SK-N-SH treated with all-trans-retinoic acid at 6 μM for 48 hours (cell line): ENCODE results near the gene NOL8.

Experiments
- ARNTL ChIP-seq: fragments of 450-650 bp; formaldehyde crosslinking; IDR thresholded peaks from 2 replicates; pipeline ENCODE4 v1.5.0; 2020; ENCODE audit warnings: low read depth, mild to moderate bottlenecking, moderate library complexity, borderline replicate concordance
- BACH2 ChIP-seq: fragments of 250-450 bp; sonication (Bioruptor Pico); IDR thresholded peaks from 2 replicates; pipeline ENCODE4 v1.9.0; 2021; ENCODE audit warnings: mild to moderate bottlenecking, borderline replicate concordance
- ESRRG ChIP-seq: fragments of 250-450 bp; sonication (Bioruptor Pico); IDR thresholded peaks from 2 replicates; pipeline ENCODE4 v1.6.1; 2021; ENCODE audit warnings: mild to moderate bottlenecking
- PPARA ChIP-seq: fragments of 250-450 bp; sonication (Bioruptor Pico); IDR thresholded peaks from 2 replicates; pipeline ENCODE4 v1.5.0; 2020; ENCODE audit warnings: mild to moderate bottlenecking, borderline replicate concordance
- SNAI2 ChIP-seq: fragments of 250-450 bp; sonication (Bioruptor Pico); IDR thresholded peaks from 2 replicates; pipeline ENCODE4 v1.5.0; 2020; ENCODE audit warnings: mild to moderate bottlenecking, moderate library complexity
- TOX ChIP-seq: fragments of 250-450 bp; sonication (Bioruptor Pico); IDR thresholded peaks from 2 replicates; pipeline ENCODE4 v1.8.0; 2021; ENCODE audit warnings: mild to moderate bottlenecking, moderate library complexity, borderline replicate concordance
- ZFP3 ChIP-seq: fragments of 250-450 bp; sonication (Bioruptor Pico); IDR thresholded peaks from 2 replicates; pipeline ENCODE4 v1.5.0; 2020; ENCODE audit warnings: mild to moderate bottlenecking, moderate library complexity
- ZFP30 ChIP-seq: fragments of 450-650 bp; formaldehyde crosslinking; IDR thresholded peaks from 2 replicates; pipeline ENCODE4 v1.5.0; 2022; ENCODE audit warnings: mild to moderate bottlenecking, moderate library complexity
- TF ChIP-seq, protein P1 (sequence below): fragments of 250-450 bp; sonication (Bioruptor Pico); IDR thresholded peaks from 2 replicates; pipeline ENCODE4 v1.8.0; 2020; ENCODE audit warnings: mild to moderate bottlenecking, moderate library complexity, borderline replicate concordance
- TF ChIP-seq, protein P2 (sequence below): fragments of 250-450 bp; sonication (Bioruptor Pico); IDR thresholded peaks from 2 replicates; pipeline ENCODE4 v1.5.1; 2021; ENCODE audit warnings: mild to moderate bottlenecking, moderate library complexity

DNA sequence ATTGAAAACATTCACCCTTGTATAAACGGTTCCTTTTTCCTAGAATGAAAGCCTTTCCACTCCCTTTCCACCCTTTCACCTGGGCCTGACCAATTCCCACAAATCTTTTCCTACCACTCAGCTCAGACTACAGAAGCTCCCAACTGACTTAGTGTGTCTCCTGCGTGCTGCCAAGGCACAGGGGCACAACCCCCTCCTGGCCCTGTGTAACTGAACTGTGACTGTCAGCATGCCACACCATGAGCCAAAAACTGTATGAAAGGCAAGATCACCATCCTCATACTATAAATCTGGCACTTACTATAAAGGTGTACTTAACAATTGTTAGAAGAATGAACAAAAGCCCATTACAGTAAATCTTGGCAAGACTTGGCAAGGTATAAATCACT is 11.5 kb downstream of the NOL8 start:
- no peak for TF ChIP-seq PPARA (CRISPR knock-in tag)
- TF ChIP-seq TOX (CRISPR knock-in tag) = no peak
- TF ChIP-seq BACH2 (CRISPR knock-in tag) = no peak
- TF ChIP-seq ZFP30 = no peak
- TF ChIP-seq, protein P1, sequence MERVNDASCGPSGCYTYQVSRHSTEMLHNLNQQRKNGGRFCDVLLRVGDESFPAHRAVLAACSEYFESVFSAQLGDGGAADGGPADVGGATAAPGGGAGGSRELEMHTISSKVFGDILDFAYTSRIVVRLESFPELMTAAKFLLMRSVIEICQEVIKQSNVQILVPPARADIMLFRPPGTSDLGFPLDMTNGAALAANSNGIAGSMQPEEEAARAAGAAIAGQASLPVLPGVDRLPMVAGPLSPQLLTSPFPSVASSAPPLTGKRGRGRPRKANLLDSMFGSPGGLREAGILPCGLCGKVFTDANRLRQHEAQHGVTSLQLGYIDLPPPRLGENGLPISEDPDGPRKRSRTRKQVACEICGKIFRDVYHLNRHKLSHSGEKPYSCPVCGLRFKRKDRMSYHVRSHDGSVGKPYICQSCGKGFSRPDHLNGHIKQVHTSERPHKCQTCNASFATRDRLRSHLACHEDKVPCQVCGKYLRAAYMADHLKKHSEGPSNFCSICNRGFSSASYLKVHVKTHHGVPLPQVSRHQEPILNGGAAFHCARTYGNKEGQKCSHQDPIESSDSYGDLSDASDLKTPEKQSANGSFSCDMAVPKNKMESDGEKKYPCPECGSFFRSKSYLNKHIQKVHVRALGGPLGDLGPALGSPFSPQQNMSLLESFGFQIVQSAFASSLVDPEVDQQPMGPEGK (CRISPR knock-in tag) = no peak
- TF ChIP-seq ZFP3 (CRISPR knock-in tag) = no peak
- no peak for TF ChIP-seq SNAI2
- TF ChIP-seq ARNTL = no peak
- TF ChIP-seq, protein P2, sequence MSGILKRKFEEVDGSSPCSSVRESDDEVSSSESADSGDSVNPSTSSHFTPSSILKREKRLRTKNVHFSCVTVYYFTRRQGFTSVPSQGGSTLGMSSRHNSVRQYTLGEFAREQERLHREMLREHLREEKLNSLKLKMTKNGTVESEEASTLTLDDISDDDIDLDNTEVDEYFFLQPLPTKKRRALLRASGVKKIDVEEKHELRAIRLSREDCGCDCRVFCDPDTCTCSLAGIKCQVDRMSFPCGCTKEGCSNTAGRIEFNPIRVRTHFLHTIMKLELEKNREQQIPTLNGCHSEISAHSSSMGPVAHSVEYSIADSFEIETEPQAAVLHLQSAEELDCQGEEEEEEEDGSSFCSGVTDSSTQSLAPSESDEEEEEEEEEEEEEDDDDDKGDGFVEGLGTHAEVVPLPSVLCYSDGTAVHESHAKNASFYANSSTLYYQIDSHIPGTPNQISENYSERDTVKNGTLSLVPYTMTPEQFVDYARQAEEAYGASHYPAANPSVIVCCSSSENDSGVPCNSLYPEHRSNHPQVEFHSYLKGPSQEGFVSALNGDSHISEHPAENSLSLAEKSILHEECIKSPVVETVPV = no peak
- no peak for TF ChIP-seq ESRRG
